Measurements from ENCODE around the gene TNRC6A.

GRCh38 chr16:24784121-24784520 lies 54.7 kb downstream of the TNRC6A start:
- TF ChIP-seq EZH2 (IDR thresholded peaks at IDR 0.05; ENCODE audit: insufficient read depth, poor library complexity, severe bottlenecking) (no peak), EZH2phosphoT487 (IDR thresholded peaks at IDR 0.05; ENCODE audit: insufficient read depth, low read depth) (no peak)
